HEK293 (cell line): Measurements from ENCODE around the gene CCDC149.

Experiments used
- CTCF ChIA-PET: fragments of 350-600 bp; formaldehyde crosslinking; extraction: SDS; loops from one replicate; lab custom pipeline; 2021; ENCODE audit warnings: antibody characterized with exemption; lab: Yijun Ruan, JAX
- POLR2A ChIA-PET: fragments of 300-600 bp; formaldehyde crosslinking; extraction: SDS; loops from one replicate; lab custom pipeline; 2020; ENCODE audit warnings: antibody characterized with exemption, inconsistent platforms; lab: Yijun Ruan, JAX
- H3K27ac ChIP-seq: fragments of 200-500 bp; sonication (Bioruptor generic); 2 replicates; pipeline ENCODE4 v1.5.1; 2014; ENCODE audit warnings: low read depth, low read length, control low read depth, inconsistent platforms; ENCODE audit errors: extremely low read depth
- H3K36me3 ChIP-seq, 2 experiments: fragments of 200-500 bp in 1 of 2; sonication (Bioruptor generic) in 1 of 2; 1 replicate in 1 of 2; 2 replicates in 1 of 2; pipeline ENCODE4 v1.5.1; 2014 to 2017; ENCODE audit warnings: inconsistent platforms in 2 of 2, low read length in 2 of 2; ENCODE audit not compliant: control insufficient read depth in 2 of 2, insufficient read depth in 1 of 2
- H3K4me1 ChIP-seq: fragments of 200-500 bp; sonication (Bioruptor generic); 2 replicates; pipeline ENCODE4 v1.5.1; 2014; ENCODE audit warnings: mild to moderate bottlenecking, low read length, inconsistent platforms; ENCODE audit not compliant: control insufficient read depth, insufficient read depth
- H3K4me3 ChIP-seq: 2 replicates; pipeline ENCODE4 v1.5.1; 2011; ENCODE audit warnings: low read depth, mild to moderate bottlenecking, control low read depth, low read length, moderate library complexity
- H3K9me3 ChIP-seq: fragments of 200-500 bp; sonication (Bioruptor generic); 2 replicates; pipeline ENCODE4 v1.5.1; 2014; ENCODE audit warnings: low read depth, low read length, inconsistent platforms; ENCODE audit not compliant: control insufficient read depth, insufficient read depth
- BCL11B ChIP-seq: fragments of 450-650 bp; formaldehyde crosslinking; IDR thresholded peaks from 2 replicates; pipeline ENCODE4 v1.5.1; 2016; ENCODE audit warnings: low read depth, missing biosample characterization, missing genetic modification characterization
- KLF9 ChIP-seq: fragments of 450-650 bp; formaldehyde crosslinking; IDR thresholded peaks from 2 replicates; pipeline ENCODE4 v1.5.1; 2016; ENCODE audit warnings: missing biosample characterization, missing genetic modification characterization, low read depth
- PRDM1 ChIP-seq: fragments of 450-650 bp; formaldehyde crosslinking; IDR thresholded peaks from 2 replicates; pipeline ENCODE4; 2016; ENCODE audit warnings: missing biosample characterization, missing genetic modification characterization
- TCF7L2 ChIP-seq: IDR thresholded peaks from 2 replicates; pipeline ENCODE4 v1.6.1; 2011; ENCODE audit warnings: low read depth, mild to moderate bottlenecking, inconsistent platforms, low read length, moderate library complexity, borderline replicate concordance
- ZFP41 ChIP-seq: fragments of 450-650 bp; formaldehyde crosslinking; IDR thresholded peaks from 2 replicates; pipeline ENCODE4 v1.5.1; 2016; ENCODE audit warnings: missing biosample characterization, missing genetic modification characterization, borderline replicate concordance
- ZNF169 ChIP-seq: fragments of 450-650 bp; formaldehyde crosslinking; IDR thresholded peaks from 2 replicates; pipeline ENCODE4 v1.5.1; 2016; ENCODE audit warnings: missing biosample characterization, missing genetic modification characterization
- ZNF175 ChIP-seq: fragments of 450-650 bp; formaldehyde crosslinking; IDR thresholded peaks from 2 replicates; pipeline ENCODE4 v1.5.1; 2016; ENCODE audit warnings: missing biosample characterization, missing genetic modification characterization
- ZNF211 ChIP-seq: fragments of 450-650 bp; formaldehyde crosslinking; IDR thresholded peaks from 2 replicates; pipeline ENCODE4 v1.5.1; 2016; ENCODE audit warnings: low read depth, missing biosample characterization, missing genetic modification characterization
- ZNF23 ChIP-seq: fragments of 450-650 bp; formaldehyde crosslinking; IDR thresholded peaks from 2 replicates; pipeline ENCODE4 v1.5.1; 2016; ENCODE audit warnings: missing biosample characterization, missing genetic modification characterization, borderline replicate concordance
- ZNF510 ChIP-seq: fragments of 450-650 bp; formaldehyde crosslinking; IDR thresholded peaks from 2 replicates; pipeline ENCODE4 v1.5.1; 2018; ENCODE audit warnings: mild to moderate bottlenecking, missing genetic modification characterization, missing biosample characterization; ENCODE audit not compliant: insufficient replicate concordance
- ZNF555 ChIP-seq: fragments of 450-650 bp; formaldehyde crosslinking; conservative IDR thresholded peaks from 2 replicates; pipeline ENCODE4 v1.5.1; 2017; ENCODE audit warnings: missing biosample characterization, mild to moderate bottlenecking, missing genetic modification characterization, inconsistent platforms
- ZNF571 ChIP-seq: fragments of 450-650 bp; formaldehyde crosslinking; IDR thresholded peaks from 2 replicates; pipeline ENCODE4 v1.5.0; 2017; ENCODE audit warnings: missing biosample characterization, missing genetic modification characterization
- ZNF610 ChIP-seq: fragments of 450-650 bp; formaldehyde crosslinking; IDR thresholded peaks from 2 replicates; pipeline ENCODE4 v1.5.1; 2016; ENCODE audit warnings: missing biosample characterization, missing genetic modification characterization, borderline replicate concordance
- ZNF621 ChIP-seq: fragments of 450-650 bp; formaldehyde crosslinking; IDR thresholded peaks from 2 replicates; pipeline ENCODE4 v1.5.1; 2017; ENCODE audit warnings: missing biosample characterization, missing genetic modification characterization
- ZNF776 ChIP-seq: fragments of 450-650 bp; formaldehyde crosslinking; IDR thresholded peaks from 2 replicates; pipeline ENCODE4 v1.5.0; 2017; ENCODE audit warnings: missing biosample characterization, missing genetic modification characterization, borderline replicate concordance
- ZSCAN16 ChIP-seq: fragments of 450-650 bp; formaldehyde crosslinking; IDR thresholded peaks from 2 replicates; pipeline ENCODE4 v1.5.1; 2016; ENCODE audit warnings: missing biosample characterization, missing genetic modification characterization
- TF ChIP-seq, protein P1 (sequence below): fragments of 450-650 bp; formaldehyde crosslinking; IDR thresholded peaks from 2 replicates; pipeline ENCODE4 v1.5.0; 2017; ENCODE audit warnings: missing biosample characterization, missing genetic modification characterization, borderline replicate concordance
- TF ChIP-seq, protein P2 (sequence below): fragments of 450-650 bp; formaldehyde crosslinking; IDR thresholded peaks from 2 replicates; pipeline ENCODE4 v1.5.1; 2016; ENCODE audit warnings: missing biosample characterization, missing genetic modification characterization
- TF ChIP-seq, protein P3 (sequence below): fragments of 450-650 bp; formaldehyde crosslinking; conservative IDR thresholded peaks from 2 replicates; pipeline ENCODE4 v1.5.1; 2016; ENCODE audit warnings: low read depth, missing biosample characterization, missing genetic modification characterization

Gene CCDC149

DNA sequence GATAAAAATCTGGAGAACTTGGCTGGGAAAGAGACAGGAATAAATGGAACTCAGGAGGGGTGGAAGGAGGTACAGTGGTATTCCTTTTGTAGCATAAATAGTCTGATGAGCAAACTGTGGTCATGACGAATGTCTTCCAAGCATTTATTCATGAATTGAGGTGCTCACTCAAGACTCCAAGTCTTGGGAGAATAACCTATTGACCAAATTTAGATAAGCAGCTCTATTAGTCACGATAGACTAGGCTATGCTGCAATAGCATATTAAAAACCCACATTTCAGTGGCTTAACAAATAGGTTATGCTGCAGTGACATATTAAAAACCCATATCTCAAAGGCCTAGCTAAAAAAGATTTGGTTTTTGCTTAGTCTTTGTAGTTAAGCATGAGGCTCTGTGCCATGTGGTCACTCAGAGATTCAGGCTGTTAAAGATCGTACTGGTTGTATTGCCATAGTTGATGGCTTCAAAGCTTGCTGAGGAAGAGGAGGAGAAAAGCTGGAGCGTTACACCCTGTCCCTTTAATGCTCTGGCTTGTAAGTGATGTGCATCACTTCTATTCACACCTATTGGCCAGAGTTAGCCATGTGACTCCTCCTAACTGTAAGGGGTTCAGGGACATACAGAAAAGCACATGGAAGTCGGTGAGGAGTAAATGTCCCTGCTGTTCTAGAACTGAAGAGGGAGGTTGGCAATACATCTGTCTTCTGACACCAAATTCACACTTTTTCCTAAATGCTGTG lies 24.5 kb upstream of the CCDC149 start:
- Histone ChIP-seq H3K4me3 (no peak overlapping the region), H3K4me1 (no peaks in the 10 kb centered on the region), H3K9me3 (no peaks in the 10 kb centered on the region), H3K36me3 (no peaks in the 10 kb centered on the region), H3K27ac (no peak overlapping the region)
- ChIA-PET POLR2A (no interaction called here), CTCF (no interaction called here)
- TF ChIP-seq, protein P1, sequence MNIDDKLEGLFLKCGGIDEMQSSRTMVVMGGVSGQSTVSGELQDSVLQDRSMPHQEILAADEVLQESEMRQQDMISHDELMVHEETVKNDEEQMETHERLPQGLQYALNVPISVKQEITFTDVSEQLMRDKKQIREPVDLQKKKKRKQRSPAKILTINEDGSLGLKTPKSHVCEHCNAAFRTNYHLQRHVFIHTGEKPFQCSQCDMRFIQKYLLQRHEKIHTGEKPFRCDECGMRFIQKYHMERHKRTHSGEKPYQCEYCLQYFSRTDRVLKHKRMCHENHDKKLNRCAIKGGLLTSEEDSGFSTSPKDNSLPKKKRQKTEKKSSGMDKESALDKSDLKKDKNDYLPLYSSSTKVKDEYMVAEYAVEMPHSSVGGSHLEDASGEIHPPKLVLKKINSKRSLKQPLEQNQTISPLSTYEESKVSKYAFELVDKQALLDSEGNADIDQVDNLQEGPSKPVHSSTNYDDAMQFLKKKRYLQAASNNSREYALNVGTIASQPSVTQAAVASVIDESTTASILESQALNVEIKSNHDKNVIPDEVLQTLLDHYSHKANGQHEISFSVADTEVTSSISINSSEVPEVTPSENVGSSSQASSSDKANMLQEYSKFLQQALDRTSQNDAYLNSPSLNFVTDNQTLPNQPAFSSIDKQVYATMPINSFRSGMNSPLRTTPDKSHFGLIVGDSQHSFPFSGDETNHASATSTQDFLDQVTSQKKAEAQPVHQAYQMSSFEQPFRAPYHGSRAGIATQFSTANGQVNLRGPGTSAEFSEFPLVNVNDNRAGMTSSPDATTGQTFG (tag by site-specific recombination), result no peak
- TF ChIP-seq ZNF175 (no peak), ZNF555 (tag by site-specific recombination) (no peak), ZNF23 (no peak), ZFP41 (tag by site-specific recombination) (no peak), BCL11B (tag by site-specific recombination) (no peak), KLF9 (tag by site-specific recombination) (no peak), ZSCAN16 (tag by site-specific recombination) (no peak), ZNF610 (tag by site-specific recombination) (no peak), ZNF776 (tag by site-specific recombination) (no peak), ZNF169 (tag by site-specific recombination) (no peak), ZNF571 (tag by site-specific recombination) (no peak), ZNF211 (tag by site-specific recombination) (no peak), ZNF510 (tag by site-specific recombination) (no peak), ZNF621 (tag by site-specific recombination) (no peak)
- TF ChIP-seq, protein P2, sequence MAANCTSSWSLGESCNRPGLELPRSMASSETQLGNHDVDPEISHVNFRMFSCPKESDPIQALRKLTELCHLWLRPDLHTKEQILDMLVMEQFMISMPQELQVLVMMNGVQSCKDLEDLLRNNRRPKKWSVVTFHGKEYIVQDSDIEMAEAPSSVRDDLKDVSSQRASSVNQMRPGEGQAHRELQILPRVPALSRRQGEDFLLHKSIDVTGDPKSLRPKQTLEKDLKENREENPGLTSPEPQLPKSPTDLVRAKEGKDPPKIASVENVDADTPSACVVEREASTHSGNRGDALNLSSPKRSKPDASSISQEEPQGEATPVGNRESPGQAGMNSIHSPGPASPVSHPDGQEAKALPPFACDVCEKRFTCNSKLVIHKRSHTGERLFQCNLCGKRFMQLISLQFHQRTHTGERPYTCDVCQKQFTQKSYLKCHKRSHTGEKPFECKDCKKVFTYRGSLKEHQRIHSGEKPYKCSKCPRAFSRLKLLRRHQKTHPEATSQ (tag by site-specific recombination), result no peak
- TF ChIP-seq, protein P3, sequence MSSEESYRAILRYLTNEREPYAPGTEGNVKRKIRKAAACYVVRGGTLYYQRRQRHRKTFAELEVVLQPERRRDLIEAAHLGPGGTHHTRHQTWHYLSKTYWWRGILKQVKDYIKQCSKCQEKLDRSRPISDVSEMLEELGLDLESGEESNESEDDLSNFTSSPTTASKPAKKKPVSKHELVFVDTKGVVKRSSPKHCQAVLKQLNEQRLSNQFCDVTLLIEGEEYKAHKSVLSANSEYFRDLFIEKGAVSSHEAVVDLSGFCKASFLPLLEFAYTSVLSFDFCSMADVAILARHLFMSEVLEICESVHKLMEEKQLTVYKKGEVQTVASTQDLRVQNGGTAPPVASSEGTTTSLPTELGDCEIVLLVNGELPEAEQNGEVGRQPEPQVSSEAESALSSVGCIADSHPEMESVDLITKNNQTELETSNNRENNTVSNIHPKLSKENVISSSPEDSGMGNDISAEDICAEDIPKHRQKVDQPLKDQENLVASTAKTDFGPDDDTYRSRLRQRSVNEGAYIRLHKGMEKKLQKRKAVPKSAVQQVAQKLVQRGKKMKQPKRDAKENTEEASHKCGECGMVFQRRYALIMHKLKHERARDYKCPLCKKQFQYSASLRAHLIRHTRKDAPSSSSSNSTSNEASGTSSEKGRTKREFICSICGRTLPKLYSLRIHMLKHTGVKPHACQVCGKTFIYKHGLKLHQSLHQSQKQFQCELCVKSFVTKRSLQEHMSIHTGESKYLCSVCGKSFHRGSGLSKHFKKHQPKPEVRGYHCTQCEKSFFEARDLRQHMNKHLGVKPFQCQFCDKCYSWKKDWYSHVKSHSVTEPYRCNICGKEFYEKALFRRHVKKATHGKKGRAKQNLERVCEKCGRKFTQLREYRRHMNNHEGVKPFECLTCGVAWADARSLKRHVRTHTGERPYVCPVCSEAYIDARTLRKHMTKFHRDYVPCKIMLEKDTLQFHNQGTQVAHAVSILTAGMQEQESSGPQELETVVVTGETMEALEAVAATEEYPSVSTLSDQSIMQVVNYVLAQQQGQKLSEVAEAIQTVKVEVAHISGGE (tag by site-specific recombination), result no peak

DNA sequence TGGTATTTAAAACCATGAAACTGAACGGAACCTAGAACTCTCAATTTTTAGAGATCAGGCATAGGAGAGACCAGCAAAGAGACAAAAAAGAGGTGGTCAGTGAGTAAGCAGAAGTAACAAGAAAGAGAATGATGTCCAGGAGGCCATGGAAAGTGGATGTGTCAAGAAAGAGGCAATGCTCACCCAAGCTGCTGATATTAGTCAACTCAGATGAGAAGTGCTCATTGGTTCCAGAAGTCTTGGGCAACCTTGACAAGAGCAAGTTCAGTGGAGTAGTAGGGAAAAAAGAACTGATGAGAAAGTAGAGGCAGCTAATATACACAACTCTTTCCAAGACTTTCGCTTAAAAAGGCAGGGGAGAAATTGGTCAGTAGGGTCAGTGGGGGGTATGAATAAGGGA lies 23.0 kb upstream of the CCDC149 start:
- ChIA-PET POLR2A (no interaction called here), CTCF (interaction anchor here (0.6 kb wide), 2 partner anchors 209 to 435 kb away, joined by 3 to 4 read pairs; no protein-coding TSS in a partner anchor)
- Histone ChIP-seq H3K9me3 (no peaks in the 10 kb centered on the region), H3K4me1 (no peaks in the 10 kb centered on the region), H3K4me3 (no peak overlapping the region), H3K36me3 (no peaks in the 10 kb centered on the region), H3K27ac (no peak overlapping the region)
- TF ChIP-seq TCF7L2 (no peak), PRDM1 (tag by site-specific recombination) (0 out of 2 replicates have a peak, but pooled peaks have one; percentile 8)
- TF ChIP-seq, all 188 proteins: peak for 1
